ENCODE data around the gene ZMYM3.

DNA sequence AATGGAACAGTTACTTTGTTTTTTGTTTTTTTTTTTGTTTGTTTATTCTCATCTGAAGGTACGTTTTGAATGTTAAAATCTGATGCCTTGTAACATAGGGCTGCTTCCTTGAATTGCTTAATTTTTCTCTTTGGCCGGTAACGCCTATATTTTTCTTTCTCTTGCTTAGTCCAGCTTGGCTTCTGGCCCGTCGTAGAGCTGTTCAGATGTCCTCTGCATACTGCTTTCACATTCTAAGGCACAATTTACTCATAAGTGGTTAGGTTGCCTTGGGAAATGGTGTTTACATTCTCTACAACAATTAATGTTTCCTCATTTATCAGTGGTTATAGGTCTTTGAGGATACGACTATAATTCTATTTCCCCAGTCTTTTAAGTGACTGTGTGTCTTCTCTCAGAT, 37.4 kb upstream of the ZMYM3 start:
- TF ChIP-seq, protein P1, sequence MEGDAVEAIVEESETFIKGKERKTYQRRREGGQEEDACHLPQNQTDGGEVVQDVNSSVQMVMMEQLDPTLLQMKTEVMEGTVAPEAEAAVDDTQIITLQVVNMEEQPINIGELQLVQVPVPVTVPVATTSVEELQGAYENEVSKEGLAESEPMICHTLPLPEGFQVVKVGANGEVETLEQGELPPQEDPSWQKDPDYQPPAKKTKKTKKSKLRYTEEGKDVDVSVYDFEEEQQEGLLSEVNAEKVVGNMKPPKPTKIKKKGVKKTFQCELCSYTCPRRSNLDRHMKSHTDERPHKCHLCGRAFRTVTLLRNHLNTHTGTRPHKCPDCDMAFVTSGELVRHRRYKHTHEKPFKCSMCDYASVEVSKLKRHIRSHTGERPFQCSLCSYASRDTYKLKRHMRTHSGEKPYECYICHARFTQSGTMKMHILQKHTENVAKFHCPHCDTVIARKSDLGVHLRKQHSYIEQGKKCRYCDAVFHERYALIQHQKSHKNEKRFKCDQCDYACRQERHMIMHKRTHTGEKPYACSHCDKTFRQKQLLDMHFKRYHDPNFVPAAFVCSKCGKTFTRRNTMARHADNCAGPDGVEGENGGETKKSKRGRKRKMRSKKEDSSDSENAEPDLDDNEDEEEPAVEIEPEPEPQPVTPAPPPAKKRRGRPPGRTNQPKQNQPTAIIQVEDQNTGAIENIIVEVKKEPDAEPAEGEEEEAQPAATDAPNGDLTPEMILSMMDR (IDR thresholded peaks at IDR 0.05): no peak
- no peak for TF ChIP-seq EZH2 (IDR thresholded peaks at IDR 0.05; ENCODE audit: borderline replicate concordance, insufficient read depth, low read depth, low read length, poor library complexity, severe bottlenecking)
